ENCODE results near the gene ADAM23.

GRCh38 chr2:206616151-206616550 lies 172.8 kb downstream of the ADAM23 start:
- TF ChIP-seq, protein P1, sequence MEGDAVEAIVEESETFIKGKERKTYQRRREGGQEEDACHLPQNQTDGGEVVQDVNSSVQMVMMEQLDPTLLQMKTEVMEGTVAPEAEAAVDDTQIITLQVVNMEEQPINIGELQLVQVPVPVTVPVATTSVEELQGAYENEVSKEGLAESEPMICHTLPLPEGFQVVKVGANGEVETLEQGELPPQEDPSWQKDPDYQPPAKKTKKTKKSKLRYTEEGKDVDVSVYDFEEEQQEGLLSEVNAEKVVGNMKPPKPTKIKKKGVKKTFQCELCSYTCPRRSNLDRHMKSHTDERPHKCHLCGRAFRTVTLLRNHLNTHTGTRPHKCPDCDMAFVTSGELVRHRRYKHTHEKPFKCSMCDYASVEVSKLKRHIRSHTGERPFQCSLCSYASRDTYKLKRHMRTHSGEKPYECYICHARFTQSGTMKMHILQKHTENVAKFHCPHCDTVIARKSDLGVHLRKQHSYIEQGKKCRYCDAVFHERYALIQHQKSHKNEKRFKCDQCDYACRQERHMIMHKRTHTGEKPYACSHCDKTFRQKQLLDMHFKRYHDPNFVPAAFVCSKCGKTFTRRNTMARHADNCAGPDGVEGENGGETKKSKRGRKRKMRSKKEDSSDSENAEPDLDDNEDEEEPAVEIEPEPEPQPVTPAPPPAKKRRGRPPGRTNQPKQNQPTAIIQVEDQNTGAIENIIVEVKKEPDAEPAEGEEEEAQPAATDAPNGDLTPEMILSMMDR (IDR thresholded peaks at IDR 0.05; ENCODE audit: low read depth, low read length, missing input control), result no peak
- TF ChIP-seq TAF1 (conservative IDR thresholded peaks at IDR 0.05), result no peak
- TF ChIP-seq, protein P2, sequence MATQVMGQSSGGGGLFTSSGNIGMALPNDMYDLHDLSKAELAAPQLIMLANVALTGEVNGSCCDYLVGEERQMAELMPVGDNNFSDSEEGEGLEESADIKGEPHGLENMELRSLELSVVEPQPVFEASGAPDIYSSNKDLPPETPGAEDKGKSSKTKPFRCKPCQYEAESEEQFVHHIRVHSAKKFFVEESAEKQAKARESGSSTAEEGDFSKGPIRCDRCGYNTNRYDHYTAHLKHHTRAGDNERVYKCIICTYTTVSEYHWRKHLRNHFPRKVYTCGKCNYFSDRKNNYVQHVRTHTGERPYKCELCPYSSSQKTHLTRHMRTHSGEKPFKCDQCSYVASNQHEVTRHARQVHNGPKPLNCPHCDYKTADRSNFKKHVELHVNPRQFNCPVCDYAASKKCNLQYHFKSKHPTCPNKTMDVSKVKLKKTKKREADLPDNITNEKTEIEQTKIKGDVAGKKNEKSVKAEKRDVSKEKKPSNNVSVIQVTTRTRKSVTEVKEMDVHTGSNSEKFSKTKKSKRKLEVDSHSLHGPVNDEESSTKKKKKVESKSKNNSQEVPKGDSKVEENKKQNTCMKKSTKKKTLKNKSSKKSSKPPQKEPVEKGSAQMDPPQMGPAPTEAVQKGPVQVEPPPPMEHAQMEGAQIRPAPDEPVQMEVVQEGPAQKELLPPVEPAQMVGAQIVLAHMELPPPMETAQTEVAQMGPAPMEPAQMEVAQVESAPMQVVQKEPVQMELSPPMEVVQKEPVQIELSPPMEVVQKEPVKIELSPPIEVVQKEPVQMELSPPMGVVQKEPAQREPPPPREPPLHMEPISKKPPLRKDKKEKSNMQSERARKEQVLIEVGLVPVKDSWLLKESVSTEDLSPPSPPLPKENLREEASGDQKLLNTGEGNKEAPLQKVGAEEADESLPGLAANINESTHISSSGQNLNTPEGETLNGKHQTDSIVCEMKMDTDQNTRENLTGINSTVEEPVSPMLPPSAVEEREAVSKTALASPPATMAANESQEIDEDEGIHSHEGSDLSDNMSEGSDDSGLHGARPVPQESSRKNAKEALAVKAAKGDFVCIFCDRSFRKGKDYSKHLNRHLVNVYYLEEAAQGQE (IDR thresholded peaks at IDR 0.05), result no peak
- TF ChIP-seq ZBTB33 (IDR thresholded peaks at IDR 0.05), result no peak
- TF ChIP-seq RAD21 (IDR thresholded peaks at IDR 0.05), result no peak
- no peak for TF ChIP-seq JUND (IDR thresholded peaks at IDR 0.05)
- TF ChIP-seq, protein P3, sequence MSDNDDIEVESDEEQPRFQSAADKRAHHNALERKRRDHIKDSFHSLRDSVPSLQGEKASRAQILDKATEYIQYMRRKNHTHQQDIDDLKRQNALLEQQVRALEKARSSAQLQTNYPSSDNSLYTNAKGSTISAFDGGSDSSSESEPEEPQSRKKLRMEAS (IDR thresholded peaks at IDR 0.05), result no peak
- no peak for TF ChIP-seq GABPA (IDR thresholded peaks at IDR 0.05 in 1 of 2, conservative IDR thresholded peaks at IDR 0.05 in 1 of 2)
- no peak for TF ChIP-seq ATF3 (IDR thresholded peaks at IDR 0.05)
- no peak for TF ChIP-seq SP1 (IDR thresholded peaks at IDR 0.05)
- TF ChIP-seq YY1 (IDR thresholded peaks at IDR 0.05), result no peak
- TF ChIP-seq HNF4G (IDR thresholded peaks at IDR 0.05), result no peak

Measured in liver (tissue), 3 donors.